ENCODE data around the gene RPL7A. TPM values are rescaled to one million over a fixed set of nuclear protein-coding genes. Genes with fewer than 3 reads are reported as not detected.

The RPL7A gene
- polyA plus RNA-seq, 1 donor (not counting 4 experiments of a cell fraction or from before 2014, with no cell fraction given) = 2,684 TPM

DNA sequence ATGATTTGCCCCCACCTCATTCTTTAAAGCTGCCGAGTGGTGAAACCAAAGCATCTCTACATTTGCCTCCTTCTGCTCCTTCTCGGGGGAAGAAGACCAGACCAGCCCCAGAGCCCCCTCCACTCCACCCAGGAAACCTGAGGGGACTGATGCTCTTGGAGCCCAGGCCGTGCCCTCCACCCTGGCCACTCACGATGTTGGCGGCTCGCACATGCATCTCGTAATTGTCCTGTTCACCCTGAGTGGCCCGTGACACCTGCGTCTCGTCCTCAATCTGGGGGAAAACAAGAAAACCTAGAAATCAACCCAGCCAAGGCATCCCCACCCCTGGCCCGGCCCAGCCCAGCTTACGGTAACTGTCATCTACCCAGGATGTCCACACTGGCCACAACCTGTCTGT is 3.0 kb upstream of the RPL7A start:
- Histone ChIP-seq H3K79me2 (ENCODE audit: control insufficient read depth, insufficient read depth, low read length) (peaks cover 42% of the 10 kb centered on the region), H4K20me1 (ENCODE audit: control insufficient read depth, extremely low read depth, insufficient read depth, low read length) (peaks cover 3% of the 10 kb centered on the region), H3K4me3 (ENCODE audit: control insufficient read depth in 2 of 3, extremely low read depth in 1 of 3, insufficient read depth in 2 of 3, low read depth in 1 of 3, low read length in 3 of 3) (no peak overlapping the region), H3K4me2 (ENCODE audit: control insufficient read depth, extremely low read depth, insufficient read depth, low read depth, low read length) (no peak overlapping the region), H3K36me3 (ENCODE audit: control insufficient read depth in 2 of 2, extremely low read depth in 1 of 2, insufficient read depth in 2 of 2, low read length in 2 of 2) (peaks cover 48 to 61% of the 10 kb centered on the region in 2 experiments), H3K27ac (ENCODE audit: control insufficient read depth, insufficient read depth, low read length) (no peak overlapping the region), H2AFZ (ENCODE audit: control insufficient read depth, low read length) (no peak overlapping the region), H3K9me1 (ENCODE audit: control insufficient read depth, extremely low read depth, insufficient read depth, low read length) (no peaks in the 10 kb centered on the region), H3K9ac (ENCODE audit: control insufficient read depth, extremely low read depth, insufficient read depth, low read length) (no peak overlapping the region), H3K4me1 (ENCODE audit: control insufficient read depth, extremely low read depth, insufficient read depth, low read length) (peaks cover 17% of the 10 kb centered on the region), H3K9me3 (ENCODE audit: control insufficient read depth, low read depth, low read length) (no peaks in the 10 kb centered on the region), H3K27me3 (ENCODE audit: control insufficient read depth, extremely low read depth, insufficient read depth, low read length) (no peaks in the 10 kb centered on the region)
- DNase-seq (ENCODE audit: low read depth, low spot score) (no peak), FAIRE-seq (no peak)
- TF ChIP-seq, protein P1, sequence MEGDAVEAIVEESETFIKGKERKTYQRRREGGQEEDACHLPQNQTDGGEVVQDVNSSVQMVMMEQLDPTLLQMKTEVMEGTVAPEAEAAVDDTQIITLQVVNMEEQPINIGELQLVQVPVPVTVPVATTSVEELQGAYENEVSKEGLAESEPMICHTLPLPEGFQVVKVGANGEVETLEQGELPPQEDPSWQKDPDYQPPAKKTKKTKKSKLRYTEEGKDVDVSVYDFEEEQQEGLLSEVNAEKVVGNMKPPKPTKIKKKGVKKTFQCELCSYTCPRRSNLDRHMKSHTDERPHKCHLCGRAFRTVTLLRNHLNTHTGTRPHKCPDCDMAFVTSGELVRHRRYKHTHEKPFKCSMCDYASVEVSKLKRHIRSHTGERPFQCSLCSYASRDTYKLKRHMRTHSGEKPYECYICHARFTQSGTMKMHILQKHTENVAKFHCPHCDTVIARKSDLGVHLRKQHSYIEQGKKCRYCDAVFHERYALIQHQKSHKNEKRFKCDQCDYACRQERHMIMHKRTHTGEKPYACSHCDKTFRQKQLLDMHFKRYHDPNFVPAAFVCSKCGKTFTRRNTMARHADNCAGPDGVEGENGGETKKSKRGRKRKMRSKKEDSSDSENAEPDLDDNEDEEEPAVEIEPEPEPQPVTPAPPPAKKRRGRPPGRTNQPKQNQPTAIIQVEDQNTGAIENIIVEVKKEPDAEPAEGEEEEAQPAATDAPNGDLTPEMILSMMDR (optimal IDR thresholded peaks at IDR 0.05 in 1 of 3, IDR thresholded peaks at IDR 0.05 in 1 of 3, conservative IDR thresholded peaks at IDR 0.05 in 1 of 3; ENCODE audit: extremely low read depth in 1 of 3, insufficient read depth in 2 of 3, low read length in 3 of 3) = no peak
- TF ChIP-seq EZH2 (IDR thresholded peaks at IDR 0.05; ENCODE audit: low read length) = no peak
- dilution Hi-C loops (cut with MboI; ENCODE audit: extremely low pct_ligation_motif_present, low sequenced_read_pairs) = no loop called here

DNA sequence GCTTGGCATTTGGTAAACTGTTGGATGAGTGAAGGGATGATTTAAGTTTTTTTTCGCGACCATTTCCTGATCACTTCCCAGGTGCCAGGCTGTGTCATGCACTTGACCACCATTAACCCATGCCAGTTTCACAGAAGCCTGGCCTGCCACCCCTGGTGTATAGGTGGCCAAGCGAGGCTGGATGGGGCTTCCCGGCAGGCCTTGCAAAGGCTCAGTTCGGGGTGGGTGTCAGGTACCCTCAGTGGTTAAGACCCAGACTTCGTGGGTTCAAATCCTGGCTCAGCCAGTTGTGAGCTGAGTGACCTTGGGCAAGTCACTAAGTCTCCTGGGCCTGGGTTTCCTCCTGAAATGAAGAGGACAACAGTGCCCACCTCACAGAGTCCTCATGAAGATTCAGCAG is 2.4 kb upstream of the RPL7A start:
- H3K9ac ChIP-seq (ENCODE audit: control insufficient read depth, extremely low read depth, insufficient read depth, low read length) = no peak overlapping the region
- FAIRE-seq (no peak), DNase-seq (ENCODE audit: low read depth, low spot score) (no peak)
- no peak overlapping the region for H3K4me3 ChIP-seq (ENCODE audit: control insufficient read depth in 2 of 3, extremely low read depth in 1 of 3, insufficient read depth in 2 of 3, low read depth in 1 of 3, low read length in 3 of 3)
- H3K9me3 ChIP-seq (ENCODE audit: control insufficient read depth, low read depth, low read length) = no peaks in the 10 kb centered on the region
- H3K4me2 ChIP-seq (ENCODE audit: control insufficient read depth, extremely low read depth, insufficient read depth, low read depth, low read length) = no peak overlapping the region
- H4K20me1 ChIP-seq (ENCODE audit: control insufficient read depth, extremely low read depth, insufficient read depth, low read length) = peaks cover 3% of the 10 kb centered on the region
- peaks cover 52 to 63% of the 10 kb centered on the region in 2 experiments for H3K36me3 ChIP-seq (ENCODE audit: control insufficient read depth in 2 of 2, extremely low read depth in 1 of 2, insufficient read depth in 2 of 2, low read length in 2 of 2)
- H3K27ac ChIP-seq (ENCODE audit: control insufficient read depth, insufficient read depth, low read length) = no peak overlapping the region
- H3K4me1 ChIP-seq (ENCODE audit: control insufficient read depth, extremely low read depth, insufficient read depth, low read length) = peaks cover 19% of the 10 kb centered on the region
- H2AFZ ChIP-seq (ENCODE audit: control insufficient read depth, low read length) = no peak overlapping the region
- no peaks in the 10 kb centered on the region for H3K27me3 ChIP-seq (ENCODE audit: control insufficient read depth, extremely low read depth, insufficient read depth, low read length)
- H3K9me1 ChIP-seq (ENCODE audit: control insufficient read depth, extremely low read depth, insufficient read depth, low read length) = no peaks in the 10 kb centered on the region
- no peak for TF ChIP-seq EZH2 (IDR thresholded peaks at IDR 0.05; ENCODE audit: low read length)
- TF ChIP-seq, protein P1 (optimal IDR thresholded peaks at IDR 0.05 in 1 of 3, IDR thresholded peaks at IDR 0.05 in 1 of 3, conservative IDR thresholded peaks at IDR 0.05 in 1 of 3; ENCODE audit: extremely low read depth in 1 of 3, insufficient read depth in 2 of 3, low read length in 3 of 3) = no peak
- dilution Hi-C loops (cut with MboI; ENCODE audit: extremely low pct_ligation_motif_present, low sequenced_read_pairs) = no loop called here
- peaks cover 45% of the 10 kb centered on the region for H3K79me2 ChIP-seq (ENCODE audit: control insufficient read depth, insufficient read depth, low read length)
